GM18517 (cell line): ENCODE measurements around the gene IFNA21.
A peak's percentile ranks its signal among the peaks of the same experiment; 100 is the strongest.
"Not testable (repeated sequence)": the region's sequence is repeated elsewhere in the genome, so short reads cannot be mapped to it uniquely, and the experiment has no call there.

Experiments used
- ATAC-seq: cut with Tn5 transposase; IDR thresholded peaks from one replicate; pipeline ENCODE4 v1.9.1; 2021; ENCODE audit warnings: mild to moderate bottlenecking, moderate library complexity; ENCODE audit not compliant: unreplicated experiment

IFNA21 gene

GRCh38 chr9:21144603-21145002 lies 21.9 kb downstream of the IFNA21 start:
- peak; percentile 61 for ATAC-seq

DNA sequence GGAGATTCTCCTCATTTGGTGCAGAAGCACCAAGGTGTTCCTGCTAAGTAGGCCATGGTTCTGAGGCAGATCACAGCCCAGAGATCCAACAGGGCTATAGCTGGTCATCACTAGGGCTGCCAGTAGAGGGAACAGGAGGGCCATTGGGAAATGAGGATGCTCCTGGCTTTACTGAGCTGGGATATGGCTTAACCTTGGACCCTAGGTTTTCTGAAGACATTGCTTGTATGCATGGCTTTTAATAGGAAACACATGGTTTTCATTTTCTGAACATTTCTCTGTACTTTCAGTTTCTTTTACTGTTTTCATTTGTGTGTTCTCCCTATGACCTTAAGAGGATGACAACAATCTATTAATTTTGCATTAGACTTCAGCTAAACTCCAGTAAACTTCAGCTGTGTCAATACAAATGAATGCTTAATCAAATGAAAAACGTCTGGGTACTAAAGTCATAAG lies 25.0 kb downstream of the IFNA21 start, which contains the start of gene IFNW1:
TSS of gene IFNW1 (minus strand) at position 406 of the 456 bp plus-strand sequence. CDS start at position 144, 262 bp downstream.
- peak; percentile 86 for ATAC-seq

GRCh38 chr9:21137020-21137419 lies 29.4 kb downstream of the IFNA21 start:
- ATAC-seq = no peak

- ATAC-seq = no peak
These were observed 30.7 kb downstream of the IFNA21 start for GRCh38 chr9:21135736-21136135.

- ATAC-seq = not testable (repeated sequence)
These were observed 38.3 kb downstream of the IFNA21 start for GRCh38 chr9:21128186-21128585.

- ATAC-seq = peak; percentile 88
These were observed 44.7 kb downstream of the IFNA21 start for GRCh38 chr9:21121595-21122251.

GRCh38 chr9:21121079-21121478 lies 45.4 kb downstream of the IFNA21 start:
- no peak for ATAC-seq

- ATAC-seq = no peak
These were observed 47.2 kb downstream of the IFNA21 start for GRCh38 chr9:21119093-21119770.
